Activated CD8-positive, alpha-beta memory T cell treated with anti-CD3 and anti-CD28 coated beads, Interleukin-2, amount 50 U/mL, for 4 hours (primary cell): ENCODE results near the gene UBR2.
"Not testable (repeated sequence)": the region's sequence is repeated elsewhere in the genome, so short reads cannot be mapped to it uniquely, and the experiment has no call there.

Experiments used
- DNase-seq: peaks from one replicate; pipeline ENCODE4 v3.0.0-alpha.2; 2020

Gene UBR2

DNA sequence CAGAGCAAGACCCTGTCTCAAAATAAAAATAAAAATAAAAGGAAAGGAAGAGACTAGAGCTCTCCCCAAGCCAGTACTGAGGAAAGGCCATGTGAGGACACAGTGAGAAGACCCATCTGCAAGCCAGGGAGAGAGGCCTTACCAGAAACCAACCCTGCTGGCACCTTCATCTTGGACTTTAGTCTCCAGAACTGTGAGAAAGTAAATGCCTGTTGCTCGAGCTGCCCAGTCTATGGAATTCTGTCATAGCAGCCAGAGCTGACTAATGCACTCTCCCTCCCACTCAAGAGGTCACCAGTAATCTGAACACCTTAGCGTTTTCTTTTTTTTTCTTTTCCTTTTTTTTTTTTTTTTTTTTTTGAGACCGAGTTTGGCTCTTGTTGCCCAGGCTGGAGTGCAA lies 165.9 kb downstream of the UBR2 start:
- DNase-seq = no peak

DNA sequence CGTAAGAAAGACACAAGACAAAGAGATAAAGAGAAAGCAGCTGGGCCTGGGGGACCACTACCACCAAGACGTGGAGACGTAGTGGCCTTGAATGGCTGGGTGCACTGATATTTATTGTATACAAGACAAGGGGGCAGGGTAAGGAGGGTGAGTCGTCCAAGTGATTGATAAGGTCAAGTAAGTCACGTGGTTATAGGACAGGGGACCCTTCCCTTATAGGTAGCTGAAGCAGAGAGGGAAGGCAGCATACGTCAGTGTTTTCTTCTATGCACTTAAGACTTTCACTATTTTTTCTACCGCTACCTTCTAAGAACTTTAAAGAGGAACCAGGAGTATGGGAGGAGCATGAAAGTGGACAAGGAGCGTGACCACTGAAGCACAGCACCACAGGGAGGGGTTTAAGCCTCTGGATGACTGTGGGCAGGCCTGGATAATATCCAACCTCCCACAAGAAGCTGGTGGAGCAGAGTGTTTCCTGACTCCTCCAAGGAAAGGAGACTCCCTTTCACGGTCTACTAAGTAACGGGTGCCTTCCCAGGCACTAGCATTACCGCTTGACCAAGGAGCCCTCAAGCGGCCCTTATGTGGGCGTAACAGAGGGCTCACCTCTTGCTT lies 170.1 kb downstream of the UBR2 start:
- not testable (repeated sequence) for DNase-seq

DNA sequence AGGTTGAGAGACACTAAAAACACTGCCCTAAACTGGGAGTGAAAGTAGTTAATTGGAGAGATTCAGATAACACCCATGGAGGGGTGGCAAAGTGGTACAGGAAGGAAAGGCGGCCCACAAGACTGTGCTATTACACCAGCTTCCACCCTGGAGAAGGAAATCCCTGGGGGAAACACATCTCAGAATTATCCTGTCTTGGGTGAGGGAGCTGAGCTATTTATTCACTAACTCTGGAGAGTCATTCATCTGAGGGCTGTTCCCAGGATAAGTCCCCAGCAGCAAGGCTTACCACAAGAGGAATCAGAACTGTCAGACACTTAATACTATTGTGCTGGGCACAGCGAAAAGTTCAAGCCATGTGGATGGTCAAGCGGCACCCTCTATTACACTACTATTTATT lies 172.1 kb downstream of the UBR2 start:
- no peak for DNase-seq

DNA sequence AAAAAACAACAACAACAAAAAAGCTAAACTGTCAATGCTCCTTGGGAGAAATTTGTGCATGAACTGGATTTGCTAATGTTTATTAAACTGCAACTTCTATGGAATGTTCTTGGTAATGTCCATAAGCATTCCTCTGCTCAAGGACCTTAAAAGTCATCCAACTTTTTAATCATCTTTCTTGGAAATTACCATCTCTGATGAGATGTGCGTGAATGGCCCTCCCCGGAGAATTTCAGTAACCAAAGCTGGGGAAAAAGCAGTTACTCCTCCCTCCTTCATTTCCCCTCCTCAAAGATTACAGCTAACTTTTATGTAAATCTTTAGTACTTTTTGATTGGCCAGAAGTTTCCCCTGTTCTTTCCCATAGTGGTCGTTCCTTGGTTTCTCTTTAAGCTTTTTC lies 176.9 kb downstream of the UBR2 start:
- DNase-seq = no peak

DNA sequence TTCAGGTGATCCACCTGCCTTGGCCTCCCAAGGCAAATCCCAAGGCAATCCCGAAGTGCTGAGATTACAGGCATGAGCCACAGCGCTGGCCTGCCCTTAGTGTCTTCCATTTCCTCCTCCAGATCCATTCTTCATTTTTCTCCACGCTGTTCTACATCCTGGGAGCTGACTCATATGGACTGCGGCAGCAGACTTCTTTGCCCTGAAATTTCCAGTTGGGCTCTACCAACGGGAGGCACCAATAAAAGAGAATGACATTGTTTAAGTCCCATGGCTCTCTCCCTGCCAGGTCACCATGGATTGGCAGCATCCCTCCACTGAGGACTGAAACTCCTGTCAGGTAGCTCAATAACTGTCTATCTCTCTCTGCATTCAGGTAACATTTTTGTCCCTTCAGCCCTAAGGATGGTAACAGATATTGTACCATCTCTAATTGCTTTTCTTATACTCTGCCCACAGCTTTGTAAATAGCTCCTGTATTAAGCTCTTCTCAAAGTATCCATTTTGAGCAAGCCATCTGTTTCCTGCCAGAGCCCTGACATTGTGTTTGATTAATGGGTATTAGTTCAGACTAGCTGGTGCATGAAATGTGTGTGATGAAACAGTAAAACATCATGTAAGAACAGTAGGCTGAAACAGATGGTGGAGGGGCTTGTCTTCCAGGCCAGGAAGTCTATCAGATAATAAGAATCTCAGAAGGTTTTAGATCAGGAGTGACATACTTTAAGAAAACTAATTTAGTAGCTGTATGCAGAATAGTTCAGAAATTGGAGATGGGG lies 178.5 kb downstream of the UBR2 start:
- no peak for DNase-seq
